GM18498 (cell line): Measurements from ENCODE around the gene FKRP.
"Not testable (repeated sequence)": the region's sequence is repeated elsewhere in the genome, so short reads cannot be mapped to it uniquely, and the experiment has no call there.

Experiments used
- ATAC-seq: cut with Tn5 transposase; IDR thresholded peaks from one replicate; pipeline ENCODE4 v1.9.1; 2021; ENCODE audit warnings: mild to moderate bottlenecking, moderate library complexity; ENCODE audit not compliant: unreplicated experiment

FKRP gene

DNA sequence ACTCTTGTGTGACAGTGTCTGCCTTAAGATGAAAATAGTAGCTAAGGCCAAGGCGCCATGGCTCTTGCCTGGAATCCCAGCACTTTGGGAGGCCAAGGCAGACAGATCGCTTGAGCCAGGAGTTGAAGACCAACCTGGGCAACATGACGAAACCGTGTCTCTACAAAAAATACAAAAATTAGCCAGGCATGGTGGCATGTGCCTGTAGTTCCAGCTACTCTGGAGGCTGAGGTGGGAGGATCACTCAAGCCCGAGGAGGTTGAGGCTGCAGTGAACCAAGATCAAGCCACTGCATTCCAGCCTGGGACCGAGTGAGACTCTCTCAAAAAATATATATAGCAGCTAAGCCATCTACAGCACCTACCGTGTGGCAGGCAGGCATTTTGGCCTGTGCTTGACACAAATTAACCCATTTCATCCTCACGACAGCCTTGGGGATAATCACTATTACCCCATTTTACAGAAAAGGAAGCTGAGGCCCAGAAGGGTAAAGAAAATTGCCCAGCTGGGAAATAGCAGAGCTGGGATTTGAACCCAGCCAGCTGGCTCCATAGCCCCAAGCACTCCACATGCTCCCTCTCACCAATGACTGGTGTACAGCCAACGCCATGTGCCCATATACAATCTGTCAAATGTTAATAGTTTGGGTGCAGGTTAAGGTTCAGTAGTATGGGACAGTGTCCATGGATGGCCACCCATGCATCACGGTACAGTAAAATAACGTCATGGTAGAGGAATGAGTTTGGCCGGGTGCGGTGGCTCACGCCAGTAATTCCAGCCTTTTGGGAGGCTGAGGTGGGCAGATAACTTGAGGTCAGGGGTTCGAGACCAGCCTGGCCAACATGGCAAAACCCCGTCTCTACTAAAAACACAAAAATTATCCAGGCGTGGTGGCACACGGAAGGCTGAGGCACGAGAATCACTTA is 39.5 kb downstream of the FKRP start:
- no peak for ATAC-seq

DNA sequence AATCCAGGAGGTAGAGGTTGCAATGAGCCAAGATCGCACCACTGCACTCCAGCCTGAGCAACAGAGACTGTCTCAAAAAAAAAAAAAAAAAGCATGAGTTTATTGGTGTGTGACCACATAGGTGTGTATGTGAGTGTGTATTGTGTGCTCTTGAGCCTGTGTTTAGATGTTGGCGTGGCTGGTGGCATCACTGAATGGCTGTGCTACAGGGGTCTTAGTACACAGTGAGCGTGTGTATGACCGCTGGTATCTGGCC is 40.1 kb downstream of the FKRP start:
- no peak for ATAC-seq

DNA sequence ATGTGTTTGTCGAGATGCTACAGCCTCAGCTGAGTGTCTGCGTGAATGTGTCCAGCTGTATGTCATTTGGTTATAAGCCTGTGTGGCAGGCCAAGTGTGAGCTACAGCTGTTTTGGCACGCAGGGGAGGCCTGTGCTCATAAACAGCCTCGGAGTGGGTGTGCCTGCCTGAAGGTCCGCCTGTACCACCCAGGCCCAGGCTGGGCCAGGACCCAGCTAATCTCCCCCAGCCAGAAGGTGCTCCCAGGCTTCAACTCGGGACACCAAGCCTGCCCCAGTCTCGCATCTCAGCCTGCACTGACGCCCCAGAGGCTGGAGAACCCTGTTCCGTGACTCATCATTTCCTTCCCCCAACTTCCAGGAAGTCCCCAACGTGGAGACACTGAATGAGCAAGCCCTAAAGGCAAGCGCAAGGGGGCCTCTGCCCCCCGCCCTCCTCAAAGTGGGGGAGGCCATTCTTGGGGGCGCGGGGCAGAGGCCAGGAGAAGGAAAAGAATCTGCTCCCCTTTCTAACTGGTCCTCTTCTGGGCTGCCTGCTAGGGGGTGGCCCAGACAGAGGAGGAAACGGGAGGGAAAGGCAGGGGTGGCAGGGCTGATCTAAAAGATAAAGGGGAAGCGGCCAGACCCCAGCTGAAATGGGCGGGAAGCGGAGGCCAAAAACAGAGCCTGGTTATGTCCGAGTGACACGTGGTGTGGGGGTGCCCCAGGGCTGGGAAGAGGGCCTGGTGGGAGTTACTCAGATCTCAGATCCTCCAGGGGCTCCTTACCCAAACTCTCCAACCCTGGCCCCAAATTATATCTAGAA is 40.6 kb downstream of the FKRP start:
- ATAC-seq = no peak

DNA sequence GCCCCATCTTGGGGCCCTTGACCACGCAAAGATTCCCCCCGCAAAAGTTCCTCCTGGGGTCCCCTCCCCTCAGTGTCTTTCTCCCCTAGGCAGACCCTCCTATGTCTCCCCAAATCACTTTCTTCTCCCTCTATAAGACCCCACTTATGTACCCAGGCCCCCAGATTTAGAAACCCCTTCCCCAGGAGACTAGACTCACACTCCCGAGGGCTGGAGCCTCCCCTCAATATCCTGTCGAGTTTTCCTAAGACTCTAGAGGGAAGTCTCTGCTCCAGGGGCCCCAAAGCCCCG is 41.1 kb downstream of the FKRP start:
- no peak for ATAC-seq

DNA sequence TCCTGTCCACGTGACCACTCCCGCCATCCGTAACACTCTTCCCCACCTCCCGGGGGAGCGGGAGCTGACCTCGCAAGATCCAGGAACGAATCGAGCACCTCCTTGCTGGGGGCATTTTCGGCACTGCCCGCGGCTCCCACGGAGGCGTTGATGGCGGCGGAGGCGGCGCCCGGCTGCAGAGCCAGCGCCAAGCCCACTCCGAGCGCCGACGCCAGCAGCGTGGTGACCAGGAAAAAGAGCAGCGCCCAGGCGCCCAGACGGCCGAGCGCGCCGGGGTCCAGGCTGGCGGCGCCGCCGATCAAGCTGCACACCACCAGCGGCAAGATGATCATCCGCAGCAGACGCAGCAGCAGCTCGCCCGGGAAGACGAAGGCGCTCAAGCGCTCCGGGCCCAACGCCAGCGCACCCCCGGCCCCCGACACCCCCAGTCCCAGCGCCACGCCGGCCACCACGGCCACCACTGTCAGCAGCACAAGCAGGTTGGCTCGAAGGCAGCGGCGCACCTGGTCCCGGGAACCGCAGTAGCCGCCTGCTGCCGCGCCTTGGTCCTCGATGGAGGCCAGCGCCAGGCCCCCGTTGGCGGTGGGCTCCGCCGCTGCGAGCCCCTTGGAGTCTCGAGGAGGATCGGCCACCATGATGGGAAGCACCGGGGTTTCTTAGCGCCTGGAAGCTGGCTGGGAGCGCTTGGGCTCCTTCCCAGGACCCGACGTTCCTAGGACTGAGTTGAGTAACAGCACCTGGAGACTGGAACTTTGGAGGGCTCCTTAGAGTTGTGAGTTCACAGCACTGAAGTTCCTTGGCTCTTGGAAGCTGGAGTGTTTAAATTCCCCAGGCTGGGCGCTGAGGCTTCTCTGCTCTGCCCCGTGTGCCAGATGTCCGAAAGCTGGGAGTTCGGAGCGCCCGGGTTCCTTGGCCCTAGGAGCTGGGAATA is 41.7 kb downstream of the FKRP start:
- ATAC-seq = no peak

DNA sequence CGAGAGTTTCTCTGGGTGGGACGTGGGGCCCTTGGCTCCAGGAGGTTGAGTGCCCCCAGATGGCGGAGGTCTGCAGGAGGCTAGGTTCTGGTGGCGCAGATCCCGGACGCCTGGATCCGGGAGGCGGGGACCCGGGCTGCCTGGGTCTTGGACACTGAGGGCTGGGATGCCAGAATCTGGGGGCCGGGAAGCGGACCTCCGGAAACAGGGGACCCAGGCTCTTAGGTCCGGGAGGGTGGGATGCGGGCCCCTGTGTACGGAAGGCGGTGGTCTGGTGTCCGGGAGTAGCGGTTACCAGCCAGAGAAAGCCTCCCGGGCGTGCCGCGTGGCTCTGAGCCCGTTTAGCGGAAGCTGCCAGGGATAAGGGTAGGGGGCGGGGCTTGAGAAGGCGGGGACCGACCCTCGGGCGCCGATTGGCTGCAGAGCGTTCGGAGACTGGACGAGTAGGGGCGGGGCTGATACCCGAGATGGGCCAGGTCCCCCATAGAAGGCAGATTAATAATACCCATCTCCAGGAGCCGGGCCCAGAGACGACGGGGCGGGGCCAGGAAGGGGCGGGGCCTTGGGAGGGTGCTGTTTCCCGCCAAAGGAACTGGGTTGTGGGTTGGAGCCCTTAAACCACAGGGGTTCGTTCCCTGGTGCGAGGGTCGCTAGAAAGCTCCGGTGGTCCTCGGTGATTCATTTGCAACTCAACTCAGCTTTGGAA is 42.6 kb downstream of the FKRP start, which contains the start of gene SLC1A5:
Gene SLC1A5, minus strand, starts transcription at position 333 of the 706 bp plus-strand sequence. CDS start 629 bp downstream, outside the sequence.
- peak; percentile 70 for ATAC-seq

DNA sequence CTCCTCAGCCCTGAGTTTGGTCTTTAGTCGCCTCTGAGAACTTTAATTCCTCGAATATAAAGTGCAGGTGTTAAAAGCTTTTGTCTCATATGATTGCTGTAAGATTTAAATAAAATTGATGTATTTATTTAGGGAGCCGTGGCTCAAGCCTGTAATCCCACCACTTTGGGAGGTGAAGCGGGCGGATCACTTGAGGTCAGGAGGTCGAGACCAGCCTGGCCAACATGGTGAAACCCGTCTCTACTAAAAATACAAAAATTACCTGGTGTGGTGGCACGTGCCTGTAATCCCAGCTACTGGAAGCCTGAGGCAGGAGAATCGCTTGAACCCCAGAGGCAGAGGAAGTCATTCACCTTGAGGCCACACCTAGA is 43.1 kb downstream of the FKRP start:
- ATAC-seq = no peak

DNA sequence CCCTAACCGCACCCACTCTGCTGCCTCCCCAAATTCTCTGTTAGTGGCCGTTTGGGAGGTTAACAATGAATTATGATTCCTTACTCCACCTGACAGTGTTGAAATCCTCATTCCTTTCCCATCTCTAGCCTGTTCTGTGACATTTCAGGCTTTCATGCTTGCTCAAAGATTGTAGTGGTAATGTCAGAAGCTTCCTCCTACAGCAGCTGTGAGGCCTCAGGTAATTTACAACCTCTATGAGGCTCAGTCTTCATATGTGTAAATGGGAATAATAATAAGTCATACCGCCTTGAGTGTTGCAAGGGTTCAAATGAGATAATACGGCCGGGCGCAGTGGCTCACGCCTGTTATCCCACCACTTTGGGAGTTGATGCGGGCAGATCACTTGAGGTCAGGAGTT is 43.5 kb downstream of the FKRP start:
- ATAC-seq = no peak

DNA sequence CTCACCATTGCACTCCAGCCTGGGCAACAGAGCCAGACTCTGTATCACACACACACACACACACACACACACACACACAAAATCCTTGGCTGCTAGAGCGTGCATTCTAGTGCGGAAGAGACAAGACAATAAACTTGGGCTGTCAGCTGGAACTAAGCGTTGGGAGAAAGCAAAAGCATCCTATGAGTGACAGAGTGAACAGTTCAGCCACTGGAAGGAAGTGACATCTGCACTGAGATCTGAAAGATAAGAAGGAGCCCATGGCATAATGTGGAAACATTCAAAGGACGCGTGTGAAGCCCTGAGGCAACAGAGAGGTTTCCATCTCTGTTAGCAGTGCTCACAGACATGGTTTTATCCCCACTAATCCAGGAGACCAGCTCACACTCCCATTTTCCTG is 46.1 kb downstream of the FKRP start:
- ATAC-seq = no peak

DNA sequence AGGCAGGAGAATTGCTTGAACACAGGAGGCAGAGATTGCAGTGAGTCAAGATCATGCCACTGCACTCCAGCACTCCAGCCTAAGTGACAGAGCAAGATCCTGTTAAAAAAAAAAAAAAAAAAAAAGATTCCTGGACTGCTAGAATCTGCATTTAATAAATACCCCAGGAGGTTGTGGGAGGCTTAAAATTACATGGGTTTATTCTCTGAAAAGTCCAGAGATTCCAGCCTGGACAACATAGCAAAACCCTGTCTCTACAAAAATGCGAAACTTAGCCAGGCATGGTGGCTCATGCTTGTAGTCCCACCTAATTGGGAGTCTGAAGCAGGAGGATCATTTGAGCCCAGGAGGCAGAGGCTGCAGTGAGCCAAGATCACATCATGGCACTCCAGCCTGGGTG is 52.0 kb downstream of the FKRP start:
- ATAC-seq = no peak

DNA sequence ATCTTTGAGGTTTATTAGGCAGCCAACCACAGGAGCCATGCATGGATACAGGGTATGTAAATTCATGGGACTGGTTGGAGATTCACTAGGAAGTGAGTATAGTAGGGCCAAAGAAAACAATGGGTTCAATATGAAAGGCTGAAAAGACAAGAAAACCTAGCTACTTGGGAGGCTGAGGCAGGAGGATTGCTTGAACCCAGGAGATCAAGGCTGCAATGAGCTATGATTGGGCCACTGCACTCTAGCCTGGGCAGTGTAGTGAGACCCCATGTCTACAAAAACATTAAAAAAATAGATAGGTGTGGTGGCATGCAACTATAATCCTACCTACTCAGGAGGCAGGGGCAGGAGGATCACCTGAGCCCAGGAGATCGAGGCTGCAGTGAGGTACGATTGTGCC is 52.9 kb downstream of the FKRP start:
- no peak for ATAC-seq

DNA sequence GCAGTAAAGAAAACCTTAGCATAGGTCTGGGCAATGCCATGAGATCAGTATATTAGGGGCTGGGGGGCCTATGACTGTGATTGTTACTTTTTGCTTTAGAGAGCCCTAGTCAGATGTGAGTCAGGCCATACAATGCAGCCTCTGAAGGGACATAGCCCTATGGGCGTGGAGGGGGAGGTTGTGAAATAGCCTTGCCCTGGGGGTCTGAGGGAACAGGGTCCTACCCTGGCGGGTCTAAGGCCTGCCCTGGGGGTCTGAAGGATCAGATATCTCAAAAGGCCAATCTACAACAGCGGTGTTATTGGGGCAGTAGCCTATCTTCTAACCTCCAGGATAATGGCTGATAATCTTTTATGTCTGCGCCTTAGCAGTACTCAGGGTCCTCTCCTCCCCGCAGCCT is 56.3 kb downstream of the FKRP start:
- ATAC-seq = no peak

DNA sequence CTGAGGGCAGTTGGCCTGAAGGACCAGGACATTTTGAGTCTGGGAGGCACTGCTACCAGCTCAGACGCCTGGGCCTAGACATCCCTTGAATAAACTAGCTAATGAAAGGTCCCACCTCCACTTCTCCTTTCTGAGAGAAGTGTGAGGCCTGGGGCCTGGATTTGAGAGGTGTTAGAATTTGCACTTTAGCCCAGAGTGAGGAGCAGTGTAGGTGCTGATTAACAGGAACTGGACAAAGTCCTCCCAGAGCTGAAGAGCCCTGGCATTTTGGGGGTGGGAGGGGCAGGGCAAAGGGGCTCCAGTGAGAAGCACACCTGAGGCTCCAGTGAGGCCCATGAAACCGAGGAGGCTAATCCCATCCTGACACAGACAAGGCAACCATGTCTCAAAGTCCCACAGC is 57.7 kb downstream of the FKRP start:
- no peak for ATAC-seq

DNA sequence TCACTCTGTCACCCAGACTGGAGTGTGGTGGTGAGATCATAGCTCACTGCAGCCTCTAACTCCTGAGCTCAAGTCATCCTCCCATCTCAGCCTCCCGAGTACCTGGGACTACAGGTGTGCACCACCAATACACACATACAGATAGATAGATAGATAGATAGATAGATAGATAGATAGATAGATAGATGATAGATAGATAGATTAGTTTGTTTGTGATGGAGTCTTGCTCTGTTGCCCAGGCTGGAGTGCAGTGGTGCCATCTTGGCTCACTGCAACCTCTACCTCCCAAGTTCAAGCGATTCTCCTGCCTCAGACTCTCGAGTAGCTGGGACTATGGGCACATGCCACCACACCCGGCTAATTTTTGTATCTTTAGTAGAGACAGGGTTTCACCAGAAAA is 58.6 kb downstream of the FKRP start:
- ATAC-seq = not testable (repeated sequence)

DNA sequence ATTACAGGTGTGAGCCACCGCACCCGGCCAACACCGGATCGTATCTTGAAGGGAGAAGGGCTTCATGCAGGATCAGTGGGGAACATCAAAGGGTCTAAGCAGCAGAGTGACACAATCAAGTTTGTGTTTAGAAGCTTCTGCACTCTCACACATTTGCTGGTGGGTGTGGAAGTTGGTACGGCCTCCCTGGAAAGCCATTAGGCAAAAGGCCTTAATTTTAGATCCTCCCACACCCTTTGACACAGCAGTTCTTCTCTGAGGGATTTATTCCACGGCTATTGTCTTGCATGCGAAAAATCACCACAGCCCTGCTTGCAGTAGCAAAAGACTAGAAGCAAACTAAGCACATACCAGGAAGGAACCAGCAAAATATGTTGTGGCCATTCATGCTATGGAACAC is 60.8 kb downstream of the FKRP start:
- ATAC-seq = no peak
